A673 (cell line): ENCODE measurements around the gene SLIT3. TPM values are rescaled to one million over a fixed set of nuclear protein-coding genes. Genes with fewer than 3 reads are reported as not detected.

Experiments
- BruUV-seq: library from RNA; stranded (reverse); fragments of 400-500 nt; replicated peaks from 2 replicates; lab custom pipeline; 2021; lab: Mats Ljungman, UMichigan
- CTCF ChIA-PET: fragments of 300-600 bp; sonication (Branson Sonifier 250); formaldehyde crosslinking; loops from one replicate; lab custom pipeline; 2022; ENCODE audit warnings: antibody characterized with exemption; lab: Charles Lee
- POLR2A ChIA-PET: fragments of 300-600 bp; sonication (Branson Sonifier 250); formaldehyde crosslinking; loops from one replicate; lab custom pipeline; 2022; ENCODE audit warnings: antibody characterized with exemption; ENCODE audit not compliant: low non-redundant PET; lab: Charles Lee
- DNase-seq: peaks from one replicate; pipeline ENCODE4 v3.0.0-alpha.2; 2015; ENCODE audit warnings: low spot score
- H3K27ac ChIP-seq: fragments of 200-600 bp; sonication (generic); 2 replicates; pipeline ENCODE4 v1.5.1; 2016; ENCODE audit warnings: mixed run types, low read depth, mild to moderate bottlenecking, mixed read lengths, antibody characterized with exemption, low read length; ENCODE audit not compliant: poor library complexity, severe bottlenecking
- H3K27me3 ChIP-seq: fragments of 200-600 bp; sonication (generic); replicated peaks from 2 replicates; pipeline ENCODE4 v1.6.1; 2017; ENCODE audit warnings: mixed run types, low read depth, mild to moderate bottlenecking, mixed read lengths, antibody characterized with exemption, low read length; ENCODE audit not compliant: insufficient read depth, poor library complexity
- H3K36me3 ChIP-seq: fragments of 200-600 bp; sonication (generic); 2 replicates; pipeline ENCODE4 v1.6.1; 2016; ENCODE audit warnings: mixed run types, mild to moderate bottlenecking, mixed read lengths, antibody characterized with exemption, low read length; ENCODE audit not compliant: insufficient read depth, poor library complexity, severe bottlenecking
- H3K4me1 ChIP-seq: fragments of 200-600 bp; sonication (generic); 2 replicates; pipeline ENCODE4 v1.6.1; 2017; ENCODE audit warnings: mixed run types, mild to moderate bottlenecking, mixed read lengths, antibody characterized with exemption, low read length; ENCODE audit not compliant: insufficient read depth, poor library complexity, severe bottlenecking
- H3K4me3 ChIP-seq: fragments of 200-600 bp; sonication (generic); 2 replicates; pipeline ENCODE4 v1.5.1; 2016; ENCODE audit warnings: low read depth, mixed run types, mild to moderate bottlenecking, mixed read lengths, low read length; ENCODE audit not compliant: poor library complexity, severe bottlenecking
- H3K9me3 ChIP-seq: fragments of 200-600 bp; sonication (generic); 2 replicates; pipeline ENCODE4 v1.6.1; 2016; ENCODE audit warnings: mixed run types, low read depth, mild to moderate bottlenecking, mixed read lengths, antibody characterized with exemption, low read length; ENCODE audit not compliant: poor library complexity, severe bottlenecking
- CTCF ChIP-seq: fragments of 300-800, 200-600 bp; sonication (generic); conservative IDR thresholded peaks from 2 replicates; pipeline ENCODE4 v1.5.1; 2017; ENCODE audit warnings: low read depth, mild to moderate bottlenecking, antibody characterized with exemption, low read length, moderate library complexity, mixed read lengths
- EZH2 ChIP-seq: fragments of 200-600 bp; sonication (generic); IDR thresholded peaks from 2 replicates; pipeline ENCODE4 v1.6.1; 2017; ENCODE audit warnings: borderline replicate concordance, low read depth, mild to moderate bottlenecking, mixed read lengths, antibody characterized with exemption, low read length; ENCODE audit not compliant: poor library complexity, severe bottlenecking
- intact Hi-C: fragments of 100-400 bp; cut with micrococcal nuclease; formaldehyde crosslinking; loops from one replicate; pipeline ENCODE4 v1.10.0; 2022; ENCODE audit not compliant: unreplicated experiment
- total RNA-seq: library from RNA; stranded (reverse); gene quantifications from 2 replicates; pipeline ENCODE4 v1.2.3, GENCODE V29; 2021

Gene SLIT3
- total RNA-seq, 1 experiment from 2014 or later, result not detected

- POLR2A ChIA-PET, result no interaction called here
- CTCF ChIA-PET, result no interaction called here
- BruUV-seq, result no TSS peak
- Histone ChIP-seq H3K4me1 (no peaks in the 10 kb centered on the region), H3K9me3 (no peaks in the 10 kb centered on the region), H3K36me3 (no peaks in the 10 kb centered on the region), H3K27ac (no peak overlapping the region), H3K4me3 (no peak overlapping the region), H3K27me3 (peaks cover 76% of the 10 kb centered on the region)
- intact Hi-C loops, result no loop called here
- no peak for DNase-seq
- TF ChIP-seq EZH2, result no peak
Measured at GRCh38 chr5:168800701-168801100, 500.2 kb downstream of the SLIT3 start.

GRCh38 chr5:168798065-168799023 lies 502.6 kb downstream of the SLIT3 start:
- no peaks in the 10 kb centered on the region for H3K36me3 ChIP-seq
- TF ChIP-seq CTCF, result no peak
- H3K4me1 ChIP-seq, result no peaks in the 10 kb centered on the region
- ChIA-PET CTCF (no interaction called here), POLR2A (no interaction called here)
- no peaks in the 10 kb centered on the region for H3K9me3 ChIP-seq
- H3K27ac ChIP-seq, result no peak overlapping the region
- DNase-seq, result no peak
- intact Hi-C loops, result no loop called here
- peaks cover 79% of the 10 kb centered on the region for H3K27me3 ChIP-seq
- H3K4me3 ChIP-seq, result no peak overlapping the region
- no TSS peak for BruUV-seq

- Histone ChIP-seq H3K27me3 (peaks cover 78% of the 10 kb centered on the region), H3K4me1 (no peaks in the 10 kb centered on the region), H3K27ac (no peak overlapping the region), H3K36me3 (no peaks in the 10 kb centered on the region), H3K4me3 (no peak overlapping the region), H3K9me3 (no peaks in the 10 kb centered on the region)
- no TSS peak for BruUV-seq
- DNase-seq, result no peak
- intact Hi-C loops, result no loop called here
- TF ChIP-seq EZH2 (no peak), CTCF (no peak)
- ChIA-PET CTCF (no interaction called here), POLR2A (no interaction called here)
Measured at GRCh38 chr5:168796593-168797580, 504.1 kb downstream of the SLIT3 start.
